Measurements from ENCODE around the gene INPP5J. TPM values are rescaled to one million over a fixed set of nuclear protein-coding genes. Genes with fewer than 3 reads are reported as not detected.

The INPP5J gene
- total and polyA plus RNA-seq, 2 experiments from 2014 or later: 19.8 to 26.0 TPM

- Histone ChIP-seq H3K4me1 (ENCODE audit: low read depth) (peaks cover 14% of the 10 kb centered on the region), H3K9me3 (ENCODE audit: low read depth) (no peaks in the 10 kb centered on the region), H3K4me3 (no peak overlapping the region), H3K27ac (no peak overlapping the region), H3K27me3 (no peaks in the 10 kb centered on the region), H3K36me3 (no peaks in the 10 kb centered on the region)
- no peak for TF ChIP-seq CTCF (IDR thresholded peaks at IDR 0.05; ENCODE audit: low read depth, low read length)
- no peak for DNase-seq (ENCODE audit: low read depth in 1 of 2, low spot score in 1 of 2)
These were observed 4.1 kb downstream of the INPP5J start for GRCh38 chr22:31126869-31127175.

GRCh38 chr22:31127181-31127772 is 4.5 kb downstream of the INPP5J start:
- no peaks in the 10 kb centered on the region for H3K27me3 ChIP-seq
- H3K4me1 ChIP-seq (ENCODE audit: low read depth): peaks cover 10% of the 10 kb centered on the region
- no peak for TF ChIP-seq CTCF (IDR thresholded peaks at IDR 0.05; ENCODE audit: low read depth, low read length)
- H3K36me3 ChIP-seq: no peaks in the 10 kb centered on the region
- DNase-seq (ENCODE audit: low read depth in 1 of 2, low spot score in 1 of 2): no peak
- H3K9me3 ChIP-seq (ENCODE audit: low read depth): no peaks in the 10 kb centered on the region
- H3K27ac ChIP-seq: no peak overlapping the region
- H3K4me3 ChIP-seq: no peak overlapping the region

- no peak overlapping the region for H3K4me3 ChIP-seq
- H3K27ac ChIP-seq: no peak overlapping the region
These were observed 5.4 kb downstream of the INPP5J start for GRCh38 chr22:31128156-31128555.

GRCh38 chr22:31130873-31131272 is 8.1 kb downstream of the INPP5J start:
- Histone ChIP-seq H3K27ac (no peak overlapping the region), H3K4me3 (no peak overlapping the region), H3K9me3 (ENCODE audit: low read depth) (no peaks in the 10 kb centered on the region), H3K4me1 (ENCODE audit: low read depth) (no peaks in the 10 kb centered on the region), H3K27me3 (no peaks in the 10 kb centered on the region), H3K36me3 (no peaks in the 10 kb centered on the region)
- no peak for TF ChIP-seq CTCF (IDR thresholded peaks at IDR 0.05; ENCODE audit: low read depth, low read length)
- DNase-seq (ENCODE audit: low read depth in 1 of 2, low spot score in 1 of 2): no peak

More at GRCh38 chr22:31128156-31128555, 5.4 kb downstream of the INPP5J start:
- no peaks in the 10 kb centered on the region for H3K9me3 ChIP-seq (ENCODE audit: low read depth)
- H3K36me3 ChIP-seq: no peaks in the 10 kb centered on the region
- no peak for DNase-seq (ENCODE audit: low read depth in 1 of 2, low spot score in 1 of 2)
- peaks cover 4% of the 10 kb centered on the region for H3K4me1 ChIP-seq (ENCODE audit: low read depth)
- no peak for TF ChIP-seq CTCF (IDR thresholded peaks at IDR 0.05; ENCODE audit: low read depth, low read length)
- H3K27me3 ChIP-seq: no peaks in the 10 kb centered on the region

GRCh38 chr22:31133911-31134310 is 11.1 kb downstream of the INPP5J start:
- no peak for TF ChIP-seq CTCF (IDR thresholded peaks at IDR 0.05; ENCODE audit: low read depth, low read length)
- Histone ChIP-seq H3K27me3 (no peaks in the 10 kb centered on the region), H3K9me3 (ENCODE audit: low read depth) (no peaks in the 10 kb centered on the region), H3K27ac (no peak overlapping the region), H3K36me3 (no peaks in the 10 kb centered on the region), H3K4me1 (ENCODE audit: low read depth) (no peaks in the 10 kb centered on the region), H3K4me3 (no peak overlapping the region)
- no peak for DNase-seq (ENCODE audit: low read depth in 1 of 2, low spot score in 1 of 2)

- TF ChIP-seq CTCF (IDR thresholded peaks at IDR 0.05; ENCODE audit: low read depth, low read length): no peak
- H3K4me1 ChIP-seq (ENCODE audit: low read depth): no peaks in the 10 kb centered on the region
- H3K27ac ChIP-seq: no peak overlapping the region
- no peaks in the 10 kb centered on the region for H3K27me3 ChIP-seq
- H3K9me3 ChIP-seq (ENCODE audit: low read depth): no peaks in the 10 kb centered on the region
- H3K36me3 ChIP-seq: no peaks in the 10 kb centered on the region
- DNase-seq (ENCODE audit: low read depth in 1 of 2, low spot score in 1 of 2): no peak
- no peak overlapping the region for H3K4me3 ChIP-seq
These were observed 11.9 kb downstream of the INPP5J start for GRCh38 chr22:31134688-31135087.

Measured in cardiac muscle cell (in vitro differentiated cells and primary cell).